Endothelial cell of umbilical vein (primary cell): ENCODE measurements around the gene CAT. TPM values are rescaled to one million over a fixed set of nuclear protein-coding genes. Genes with fewer than 3 reads are reported as not detected.
A peak's percentile ranks its signal among the peaks of the same experiment; 100 is the strongest.

Experiments used
- BruUV-seq: library from RNA; stranded (reverse); fragments of 400-500 nt; replicated peaks from 2 replicates; lab custom pipeline; 2021; lab: Mats Ljungman, UMichigan
- CTCF ChIA-PET: fragments of 300-600, 350-600 bp; sonication (Branson Sonifier 250); formaldehyde crosslinking; loops from one replicate; lab custom pipeline; 2021; ENCODE audit warnings: antibody characterized with exemption, inconsistent platforms; lab: Charles Lee
- POLR2A ChIA-PET: fragments of 300-600, 350-600 bp; sonication (Branson Sonifier 250); formaldehyde crosslinking; loops from one replicate; lab custom pipeline; 2021; ENCODE audit warnings: antibody characterized with exemption, inconsistent platforms; lab: Charles Lee
- DNase-seq: peaks from one replicate; pipeline ENCODE4 v3.0.0-alpha.2; 2011; ENCODE audit warnings: low read depth, low spot score
- FAIRE-seq: peaks from 2 replicates; lab custom pipeline; 2011; peaks lifted over from hg19 to GRCh38; lab: Jason Lieb, UNC
- H2AFZ ChIP-seq: 2 replicates; pipeline ENCODE4 v1.6.0; 2012; ENCODE audit warnings: low read depth, low read length, control low read depth, inconsistent platforms
- H3K27ac ChIP-seq: 2 replicates; pipeline ENCODE4 v1.5.1; 2011; ENCODE audit warnings: low read depth, mild to moderate bottlenecking, control low read depth, low read length, moderate library complexity; ENCODE audit not compliant: insufficient read depth
- H3K27me3 ChIP-seq, 2 experiments: 2 replicates each; pipeline versions ENCODE4 v1.6.0 to v1.6.1; 2011; ENCODE audit warnings: low read length in 2 of 2, mixed read lengths in 1 of 2; ENCODE audit not compliant: control insufficient read depth in 2 of 2, insufficient read depth in 2 of 2
- H3K36me3 ChIP-seq, 2 experiments: 2 replicates in 1 of 2; 3 replicates in 1 of 2; pipeline ENCODE4 v1.5.1; 2011; ENCODE audit warnings: low read length in 2 of 2, mild to moderate bottlenecking in 1 of 2, moderate library complexity in 1 of 2; ENCODE audit not compliant: control insufficient read depth in 2 of 2, insufficient read depth in 2 of 2; ENCODE audit errors: extremely low read depth in 1 of 2
- H3K4me1 ChIP-seq: 3 replicates; pipeline ENCODE4 v1.5.1; 2011; ENCODE audit warnings: mild to moderate bottlenecking, low read length; ENCODE audit not compliant: control insufficient read depth, insufficient read depth; ENCODE audit errors: extremely low read depth
- H3K4me2 ChIP-seq: 2 replicates; pipeline ENCODE4 v1.6.1; 2011; ENCODE audit warnings: low read length, control low read depth, mixed read lengths; ENCODE audit not compliant: insufficient read depth
- H3K4me3 ChIP-seq, 3 experiments: fragments of 200-600 bp in 1 of 3; sonication (generic), shearing (Covaris generic) in 1 of 3; replicated peaks in 1 of 3; 2 replicates each; pipeline ENCODE4 v1.5.1; 2011 to 2016; ENCODE audit warnings: control low read depth in 3 of 3, low read length in 3 of 3, mild to moderate bottlenecking in 2 of 3, inconsistent platforms in 1 of 3, low read depth in 1 of 3, moderate library complexity in 1 of 3; ENCODE audit not compliant: insufficient read depth in 1 of 3
- H3K79me2 ChIP-seq: 2 replicates; pipeline ENCODE4 v1.6.0; 2012; ENCODE audit warnings: low read length, inconsistent platforms; ENCODE audit not compliant: control insufficient read depth, insufficient read depth
- H3K9ac ChIP-seq: replicated peaks from 2 replicates; pipeline ENCODE3; 2011; ENCODE audit warnings: low read length, control low read depth; ENCODE audit not compliant: insufficient read depth; ENCODE audit errors: extremely low read depth
- H3K9me1 ChIP-seq: replicated peaks from 3 replicates; pipeline ENCODE4 v1.6.0; 2011; ENCODE audit warnings: mild to moderate bottlenecking, low read length; ENCODE audit not compliant: control insufficient read depth, insufficient read depth; ENCODE audit errors: extremely low read depth
- H3K9me3 ChIP-seq: replicated peaks from 2 replicates; pipeline ENCODE4 v1.5.1; 2012; ENCODE audit warnings: low read length, inconsistent platforms; ENCODE audit not compliant: control insufficient read depth, insufficient read depth
- H4K20me1 ChIP-seq: replicated peaks from 2 replicates; pipeline ENCODE3; 2011; ENCODE audit warnings: mild to moderate bottlenecking, low read length; ENCODE audit not compliant: control insufficient read depth, insufficient read depth; ENCODE audit errors: extremely low read depth
- CTCF ChIP-seq, 2 donors: IDR thresholded peaks; 1 replicate in 1 of 2; 2 replicates in 1 of 2; pipeline ENCODE4 v1.5.1; 2011; ENCODE audit warnings: low read length in 2 of 2, mild to moderate bottlenecking in 2 of 2, moderate library complexity in 2 of 2, control low read depth in 1 of 2, inconsistent platforms in 1 of 2, low read depth in 1 of 2; ENCODE audit not compliant: insufficient read depth in 1 of 2; ENCODE audit errors: extremely low read depth in 1 of 2
- EZH2 ChIP-seq: IDR thresholded peaks from 2 replicates; pipeline ENCODE4 v1.6.1; 2012; ENCODE audit warnings: borderline replicate concordance, low read depth, mild to moderate bottlenecking, moderate library complexity, low read length, inconsistent platforms; ENCODE audit not compliant: severe bottlenecking
- FOS ChIP-seq: IDR thresholded peaks from 2 replicates; pipeline ENCODE4 v1.6.1; 2011; ENCODE audit warnings: mild to moderate bottlenecking, low read length, moderate library complexity, borderline replicate concordance; ENCODE audit not compliant: insufficient read depth
- GATA2 ChIP-seq: IDR thresholded peaks from 2 replicates; pipeline ENCODE4 v1.7.0; 2011; ENCODE audit warnings: low read depth, mild to moderate bottlenecking, moderate library complexity, mixed read lengths, low read length; ENCODE audit not compliant: insufficient read length, insufficient read depth
- JUN ChIP-seq: IDR thresholded peaks from 2 replicates; pipeline ENCODE4 v1.6.1; 2011; ENCODE audit warnings: borderline replicate concordance, low read depth; ENCODE audit not compliant: insufficient read length, insufficient read depth
- MAX ChIP-seq: IDR thresholded peaks from 2 replicates; pipeline ENCODE4 v1.6.1; 2011; ENCODE audit not compliant: insufficient read depth, insufficient read length
- MYC ChIP-seq: IDR thresholded peaks from one replicate; pipeline ENCODE4 v1.6.1; 2011; ENCODE audit warnings: mild to moderate bottlenecking, low read depth, low read length
- POLR2A ChIP-seq: IDR thresholded peaks from 2 replicates; pipeline ENCODE4 v1.6.1; 2012; ENCODE audit warnings: low read depth, mild to moderate bottlenecking, control low read depth, low read length
- POLR2AphosphoS5 ChIP-seq: IDR thresholded peaks from 2 replicates; pipeline ENCODE4 v1.6.1; 2012; ENCODE audit warnings: low read depth, mild to moderate bottlenecking, control low read depth, low read length, moderate library complexity; ENCODE audit not compliant: insufficient read depth
- dilution Hi-C: fragments of 300-500 bp; cut with MboI; formaldehyde crosslinking; loops from one replicate; pipeline ENCODE4 v1.15.0; 2019; ENCODE audit warnings: low sequenced_read_pairs; ENCODE audit not compliant: extremely low pct_ligation_motif_present
- intact Hi-C: fragments of 100-400 bp; cut with micrococcal nuclease; formaldehyde crosslinking; loops from one replicate; pipeline ENCODE4 v1.10.0; 2022
- polyA plus RNA-seq, 4 experiments: library from polyadenylated mRNA; depleted of rRNA in 3 of 4; stranded (reverse) in 3 of 4; unstranded in 1 of 4; fragments of >200 nt; gene quantifications; 2 replicates each; pipeline versions ENCODE4 v1.2.1 to v1.2.3, GENCODE V29; 2011 to 2012; ENCODE audit warnings: missing spikeins in 1 of 4
- total RNA-seq: library from RNA; stranded (reverse); gene quantifications from 2 replicates; pipeline ENCODE4 v1.2.3, GENCODE V29; 2021

CAT gene
- total and polyA plus RNA-seq, 2 donors (not counting 3 experiments of a cell fraction or from before 2014, with no cell fraction given), result 32.7 to 50.5 TPM

GRCh38 chr11:34457607-34458006 lies 18.9 kb downstream of the CAT start:
- no peak overlapping the region for H3K4me3 ChIP-seq
- no peaks in the 10 kb centered on the region for H3K4me1 ChIP-seq
- no peak overlapping the region for H2AFZ ChIP-seq
- BruUV-seq, result no TSS peak
- H3K9me1 ChIP-seq, result no peaks in the 10 kb centered on the region
- H3K9me3 ChIP-seq, result no peaks in the 10 kb centered on the region
- H4K20me1 ChIP-seq, result no peaks in the 10 kb centered on the region
- H3K27ac ChIP-seq, result no peak overlapping the region
- DNase-seq (no peak), FAIRE-seq (peak; percentile 26)
- no peaks in the 10 kb centered on the region for H3K27me3 ChIP-seq
- intact Hi-C loops (no loop called here), dilution Hi-C loops (no loop called here)
- no peak overlapping the region for H3K9ac ChIP-seq
- H3K36me3 ChIP-seq, result peaks cover 4 to 16% of the 10 kb centered on the region in 2 experiments
- ChIA-PET CTCF (no interaction called here), POLR2A (no interaction called here)
- TF ChIP-seq FOS (no peak), EZH2 (no peak), MYC (no peak), CTCF (IDR thresholded peaks at IDR 0.05; ENCODE audit: extremely low read depth in 1 of 2, insufficient read depth in 1 of 2, low read depth in 1 of 2, low read length in 2 of 2) (no peak), MAX (no peak), POLR2AphosphoS5 (no peak), POLR2A (no peak), GATA2 (no peak), JUN (no peak)
- H3K4me2 ChIP-seq, result no peak overlapping the region
- no peaks in the 10 kb centered on the region for H3K79me2 ChIP-seq
